H7 (cell line): ENCODE results near the gene SLC12A7. TPM values are rescaled to one million over a fixed set of nuclear protein-coding genes. Genes with fewer than 3 reads are reported as not detected.

Experiments used
- DNase-seq: peaks from one replicate; pipeline ENCODE4 v3.0.0; 2012
- H3K27me3 ChIP-seq: 2 replicates; pipeline ENCODE4 v1.6.0; 2011; ENCODE audit warnings: mild to moderate bottlenecking, low read length; ENCODE audit not compliant: control insufficient read depth, insufficient read depth
- H3K36me3 ChIP-seq: replicated peaks from 2 replicates; pipeline ENCODE4 v1.5.1; 2011; ENCODE audit warnings: low read length; ENCODE audit not compliant: control insufficient read depth, insufficient read depth
- H3K4me3 ChIP-seq: 2 replicates; pipeline ENCODE4 v1.5.1; 2011; ENCODE audit warnings: low read depth, mild to moderate bottlenecking, control low read depth, low read length, moderate library complexity; ENCODE audit not compliant: insufficient read depth
- total RNA-seq: library from RNA; depleted of rRNA; stranded (reverse); fragments of >200 nt; shearing (Covaris generic); gene quantifications from 2 replicates; pipeline ENCODE4 v1.2.3, GENCODE V29; 2014

Gene SLC12A7
- total RNA-seq, 1 experiment from 2014 or later = 19.8 TPM

GRCh38 chr5:1009359-1010180, 102.3 kb downstream of the SLC12A7 start:
- H3K27me3 ChIP-seq = peaks cover 46% of the 10 kb centered on the region
- H3K36me3 ChIP-seq = no peaks in the 10 kb centered on the region
- DNase-seq = peak; percentile 84
- peak overlapping the region; percentile 45 for H3K4me3 ChIP-seq

- H3K4me3 ChIP-seq = peak within 1 kb of the TSS; percentile 45
- peak; percentile 98 for DNase-seq
- no peaks in the 10 kb centered on the region for H3K36me3 ChIP-seq
- peaks cover 55% of the 10 kb centered on the region for H3K27me3 ChIP-seq
These were observed 103.2 kb downstream of the SLC12A7 start, which contains the start of gene NKD2 for GRCh38 chr5:1008451-1009358. Gene NKD2 (plus strand): TSS chr5:1008802. CDS start chr5:1009058, 256 bp downstream.

GRCh38 chr5:1007681-1008450, 104.0 kb downstream of the SLC12A7 start:
- no peak overlapping the region for H3K4me3 ChIP-seq
- no peak for DNase-seq
- no peaks in the 10 kb centered on the region for H3K36me3 ChIP-seq
- peaks cover 60% of the 10 kb centered on the region for H3K27me3 ChIP-seq

- H3K27me3 ChIP-seq = peaks cover 60% of the 10 kb centered on the region
- peak; percentile 81 for DNase-seq
- H3K36me3 ChIP-seq = no peaks in the 10 kb centered on the region
- no peak overlapping the region for H3K4me3 ChIP-seq
These were observed 104.6 kb downstream of the SLC12A7 start for GRCh38 chr5:1007221-1007680.

GRCh38 chr5:1006656-1007071, 105.2 kb downstream of the SLC12A7 start:
- peak; percentile 55 for DNase-seq
- H3K27me3 ChIP-seq = peaks cover 60% of the 10 kb centered on the region
- H3K4me3 ChIP-seq = no peak overlapping the region

GRCh38 chr5:1005904-1006655, 105.8 kb downstream of the SLC12A7 start:
- Histone ChIP-seq H3K27me3 (peaks cover 60% of the 10 kb centered on the region), H3K4me3 (no peak overlapping the region), H3K36me3 (no peaks in the 10 kb centered on the region)
- DNase-seq = peak; percentile 44

More at GRCh38 chr5:1006656-1007071, 105.2 kb downstream of the SLC12A7 start:
- no peaks in the 10 kb centered on the region for H3K36me3 ChIP-seq

- peaks cover 58% of the 10 kb centered on the region for H3K27me3 ChIP-seq
- DNase-seq = peak; percentile 71
- peak overlapping the region; percentile 46 for H3K4me3 ChIP-seq
- H3K36me3 ChIP-seq = no peaks in the 10 kb centered on the region
These were observed 106.5 kb downstream of the SLC12A7 start for GRCh38 chr5:1005249-1005851.

- Histone ChIP-seq H3K36me3 (no peaks in the 10 kb centered on the region), H3K4me3 (peak overlapping the region; percentile 46), H3K27me3 (peaks cover 51% of the 10 kb centered on the region)
- peak; percentile 91 for DNase-seq
These were observed 107.2 kb downstream of the SLC12A7 start for GRCh38 chr5:1004461-1005248.

GRCh38 chr5:1003296-1003937, 108.4 kb downstream of the SLC12A7 start:
- Histone ChIP-seq H3K36me3 (no peaks in the 10 kb centered on the region), H3K27me3 (peaks cover 42% of the 10 kb centered on the region), H3K4me3 (no peak overlapping the region)
- DNase-seq = peak; percentile 10

GRCh38 chr5:1002836-1003235, 109.0 kb downstream of the SLC12A7 start:
- no peak overlapping the region for H3K4me3 ChIP-seq
- peaks cover 38% of the 10 kb centered on the region for H3K27me3 ChIP-seq
- H3K36me3 ChIP-seq = no peaks in the 10 kb centered on the region
- no peak for DNase-seq

GRCh38 chr5:1002271-1002546, 109.7 kb downstream of the SLC12A7 start:
- DNase-seq = peak; percentile 14
- Histone ChIP-seq H3K4me3 (no peak overlapping the region), H3K27me3 (peaks cover 38% of the 10 kb centered on the region), H3K36me3 (no peaks in the 10 kb centered on the region)

- Histone ChIP-seq H3K4me3 (no peak overlapping the region), H3K27me3 (peaks cover 33% of the 10 kb centered on the region), H3K36me3 (no peaks in the 10 kb centered on the region)
- DNase-seq = peak; percentile 16
These were observed 110.2 kb downstream of the SLC12A7 start for GRCh38 chr5:1001406-1002270.
